BE2C (cell line): ENCODE results near the gene OR11H6.
"Not testable (repeated sequence)": the region's sequence is repeated elsewhere in the genome, so short reads cannot be mapped to it uniquely, and the experiment has no call there.

ENCODE experiments used
- DNase-seq: peaks from one replicate; pipeline ENCODE4 v3.0.0-alpha.2; 2020
- H3K27me3 ChIP-seq: fragments of 250-450 bp; sonication (Bioruptor Pico); 2 replicates; pipeline ENCODE4 v1.5.1; 2020; ENCODE audit warnings: mild to moderate bottlenecking
- H3K36me3 ChIP-seq: fragments of 250-450 bp; sonication (Bioruptor Pico); 2 replicates; pipeline ENCODE4 v1.5.1; 2020; ENCODE audit warnings: mild to moderate bottlenecking
- H3K4me1 ChIP-seq: fragments of 250-450 bp; sonication (Bioruptor Pico); 2 replicates; pipeline ENCODE4 v1.5.1; 2020
- H3K4me3 ChIP-seq: 2 replicates; pipeline ENCODE4 v1.5.1; 2011; ENCODE audit warnings: low read depth, low read length
- H3K9me3 ChIP-seq: fragments of 250-450 bp; sonication (Bioruptor Pico); 2 replicates; pipeline ENCODE4 v1.5.1; 2020
- TF ChIP-seq, protein P1 (sequence below): IDR thresholded peaks from 2 replicates; pipeline ENCODE4 v1.5.1; 2012; ENCODE audit warnings: mild to moderate bottlenecking, low read depth, low read length

Gene OR11H6

DNA sequence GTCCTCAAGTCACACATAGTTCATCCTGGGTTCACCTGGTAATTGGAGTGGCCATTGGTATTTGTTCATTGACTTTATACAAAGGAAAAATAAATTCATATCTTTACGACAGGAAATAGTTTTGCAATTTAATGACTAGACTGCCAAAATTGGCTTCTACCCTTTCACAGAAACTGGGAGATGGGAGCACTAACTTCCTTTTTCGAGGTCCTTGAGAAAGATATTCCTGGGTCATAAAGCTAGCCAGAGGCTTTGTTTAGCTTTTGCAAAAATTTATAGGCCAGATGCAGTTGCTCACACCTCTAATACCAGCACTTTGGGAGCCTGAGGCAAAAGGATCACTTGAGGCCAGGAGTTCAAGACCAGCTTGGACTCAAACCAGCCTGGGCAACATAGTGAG lies 43.0 kb upstream of the OR11H6 start:
- Histone ChIP-seq H3K9me3 (no peaks in the 10 kb centered on the region), H3K4me1 (no peaks in the 10 kb centered on the region), H3K36me3 (no peaks in the 10 kb centered on the region), H3K27me3 (no peaks in the 10 kb centered on the region), H3K4me3 (no peak overlapping the region)
- no peak for DNase-seq
- TF ChIP-seq, protein P1, sequence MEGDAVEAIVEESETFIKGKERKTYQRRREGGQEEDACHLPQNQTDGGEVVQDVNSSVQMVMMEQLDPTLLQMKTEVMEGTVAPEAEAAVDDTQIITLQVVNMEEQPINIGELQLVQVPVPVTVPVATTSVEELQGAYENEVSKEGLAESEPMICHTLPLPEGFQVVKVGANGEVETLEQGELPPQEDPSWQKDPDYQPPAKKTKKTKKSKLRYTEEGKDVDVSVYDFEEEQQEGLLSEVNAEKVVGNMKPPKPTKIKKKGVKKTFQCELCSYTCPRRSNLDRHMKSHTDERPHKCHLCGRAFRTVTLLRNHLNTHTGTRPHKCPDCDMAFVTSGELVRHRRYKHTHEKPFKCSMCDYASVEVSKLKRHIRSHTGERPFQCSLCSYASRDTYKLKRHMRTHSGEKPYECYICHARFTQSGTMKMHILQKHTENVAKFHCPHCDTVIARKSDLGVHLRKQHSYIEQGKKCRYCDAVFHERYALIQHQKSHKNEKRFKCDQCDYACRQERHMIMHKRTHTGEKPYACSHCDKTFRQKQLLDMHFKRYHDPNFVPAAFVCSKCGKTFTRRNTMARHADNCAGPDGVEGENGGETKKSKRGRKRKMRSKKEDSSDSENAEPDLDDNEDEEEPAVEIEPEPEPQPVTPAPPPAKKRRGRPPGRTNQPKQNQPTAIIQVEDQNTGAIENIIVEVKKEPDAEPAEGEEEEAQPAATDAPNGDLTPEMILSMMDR = no peak

GRCh38 chr14:20184181-20184580 lies 39.3 kb upstream of the OR11H6 start:
- Histone ChIP-seq H3K27me3 (no peaks in the 10 kb centered on the region), H3K4me1 (no peaks in the 10 kb centered on the region), H3K36me3 (no peaks in the 10 kb centered on the region), H3K4me3 (no peak overlapping the region), H3K9me3 (no peaks in the 10 kb centered on the region)
- TF ChIP-seq, protein P1 = no peak
- DNase-seq = no peak

GRCh38 chr14:20190596-20190995 lies 32.9 kb upstream of the OR11H6 start, which contains the start of gene OR11G2:
Gene OR11G2, plus strand, starts transcription at chr14:20190896. Its CDS starts 6,542 bp downstream, at chr14:20197438.
- Histone ChIP-seq H3K4me1 (no peaks in the 10 kb centered on the region), H3K9me3 (no peaks in the 10 kb centered on the region), H3K4me3 (no peak within 1 kb of the TSS), H3K36me3 (no peaks in the 10 kb centered on the region), H3K27me3 (no peaks in the 10 kb centered on the region)
- no peak for DNase-seq
- TF ChIP-seq, protein P1 = no peak

DNA sequence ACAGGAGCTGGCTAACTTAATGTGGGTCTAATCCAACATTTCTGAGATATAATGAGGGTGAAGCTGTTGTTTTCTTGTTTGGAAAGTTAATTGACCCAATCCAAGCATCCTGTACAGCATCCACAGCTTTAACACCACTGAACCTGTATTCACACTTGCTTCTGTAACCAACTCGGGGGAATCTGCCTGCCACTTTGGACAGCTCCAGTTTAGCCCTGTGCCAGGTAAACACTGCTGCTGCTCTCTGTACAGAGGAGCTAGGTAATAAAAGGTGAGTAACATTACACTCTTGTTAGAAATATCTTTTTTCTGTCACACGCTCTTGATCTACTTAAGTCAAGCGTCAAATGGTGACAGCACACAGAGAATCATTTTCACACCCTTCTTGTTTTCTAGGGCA lies 32.1 kb upstream of the OR11H6 start:
- Histone ChIP-seq H3K36me3 (no peaks in the 10 kb centered on the region), H3K9me3 (no peaks in the 10 kb centered on the region), H3K4me3 (no peak overlapping the region), H3K27me3 (no peaks in the 10 kb centered on the region), H3K4me1 (no peaks in the 10 kb centered on the region)
- TF ChIP-seq, protein P1 = no peak
- DNase-seq = no peak

DNA sequence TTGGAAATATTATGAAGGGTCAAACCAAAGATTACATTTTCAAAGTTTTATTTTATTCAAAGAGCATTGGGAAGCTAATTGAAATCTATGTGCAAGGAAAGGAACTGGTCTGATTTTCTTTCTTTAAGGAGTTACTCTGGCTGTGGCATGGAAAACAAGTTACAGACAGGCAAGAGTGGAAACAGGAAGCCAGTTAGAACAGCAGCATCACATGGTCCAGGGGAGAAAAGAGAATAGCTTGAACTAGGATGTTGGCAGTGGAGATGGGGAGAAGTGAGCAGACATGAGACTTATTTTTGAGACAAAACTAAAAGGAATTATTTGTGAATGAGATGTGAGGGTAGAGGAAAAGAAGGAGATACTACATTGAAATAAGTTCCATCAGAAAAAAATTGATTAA lies 29.4 kb upstream of the OR11H6 start:
- no peak for DNase-seq
- TF ChIP-seq, protein P1 = no peak
- Histone ChIP-seq H3K27me3 (no peaks in the 10 kb centered on the region), H3K4me1 (no peaks in the 10 kb centered on the region), H3K4me3 (no peak overlapping the region), H3K36me3 (no peaks in the 10 kb centered on the region), H3K9me3 (no peaks in the 10 kb centered on the region)

GRCh38 chr14:20195170-20195569 lies 28.3 kb upstream of the OR11H6 start:
- DNase-seq, H3K4me3 ChIP-seq, H3K9me3 ChIP-seq, H3K36me3 ChIP-seq, H3K4me1 ChIP-seq, H3K27me3 ChIP-seq: not testable (repeated sequence)

GRCh38 chr14:20195911-20196310 lies 27.6 kb upstream of the OR11H6 start:
- TF ChIP-seq, protein P1 = no peak
- Histone ChIP-seq H3K4me1 (no peaks in the 10 kb centered on the region), H3K27me3 (no peaks in the 10 kb centered on the region), H3K9me3 (no peaks in the 10 kb centered on the region), H3K36me3 (no peaks in the 10 kb centered on the region), H3K4me3 (no peak overlapping the region)
- no peak for DNase-seq
